ENCODE data around the gene ZNF609. TPM values are rescaled to one million over a fixed set of nuclear protein-coding genes. Genes with fewer than 3 reads are reported as not detected.

Gene ZNF609
- total RNA-seq, 2 donors from 2014 or later = 17.9 to 22.7 TPM

GRCh38 chr15:64702816-64703631 is 242.6 kb downstream of the ZNF609 start:
- WGBS, 2 donors = 0 to 1% methylated on average over 22 to 61 of the region's 62 CpGs

GRCh38 chr15:64703632-64703959 is 243.2 kb downstream of the ZNF609 start:
- ATAC-seq (peak; percentile 18), DNase-seq (no peak)
- Histone ChIP-seq H3K36me3 (replicated peaks in 1 of 2; ENCODE audit: insufficient read depth in 1 of 2, low read depth in 2 of 2) (no peaks in the 10 kb centered on the region), H3K4me3 (peak overlapping the region; percentile 90 to 96), H3K4me1 (peaks cover 45% of the 10 kb centered on the region), H3K27me3 (no peaks in the 10 kb centered on the region), H3K9me3 (no peaks in the 10 kb centered on the region), H3K27ac (peak overlapping the region; percentile 79 to 85 (median 80))
- no peak for TF ChIP-seq CTCF (IDR thresholded peaks at IDR 0.05)
- intact Hi-C loops (cut with DNase I) = no loop called here
- WGBS, 2 donors = 18 to 25% methylated on average over 5 to 7 of the region's 7 CpGs

More at GRCh38 chr15:64702816-64703631, 242.6 kb downstream of the ZNF609 start:
- H3K9me3 ChIP-seq = no peaks in the 10 kb centered on the region
- DNase-seq = peak; percentile 96 to 97 (median 97)
- TF ChIP-seq CTCF (IDR thresholded peaks at IDR 0.05) = no peak
- TF ChIP-seq POLR2A (IDR thresholded peaks at IDR 0.05) = peak; percentile 56 to 89 (median 87)
- peak; percentile 94 for ATAC-seq
- H3K4me3 ChIP-seq = peak overlapping the region; percentile 90 to 96
- H3K27ac ChIP-seq = peak overlapping the region; percentile 79 to 88 (median 82)
- H3K27me3 ChIP-seq = no peaks in the 10 kb centered on the region
- H3K4me1 ChIP-seq = peaks cover 51% of the 10 kb centered on the region
- intact Hi-C loops (cut with DNase I) = no loop called here
- no peaks in the 10 kb centered on the region for H3K36me3 ChIP-seq (replicated peaks in 1 of 2; ENCODE audit: insufficient read depth in 1 of 2, low read depth in 2 of 2)

- DNase-seq (no peak), ATAC-seq (no peak)
- H3K27ac ChIP-seq = no peak overlapping the region
- peaks cover 31% of the 10 kb centered on the region for H3K4me1 ChIP-seq
- TF ChIP-seq CTCF (IDR thresholded peaks at IDR 0.05) (no peak), POLR2A (IDR thresholded peaks at IDR 0.05) (no peak)
- 55 to 62% methylated on average over 3 of the region's 3 CpGs for WGBS, 2 donors
- intact Hi-C loops (cut with DNase I) = no loop called here
- H3K4me3 ChIP-seq = no peak overlapping the region
- no peaks in the 10 kb centered on the region for H3K36me3 ChIP-seq (replicated peaks in 1 of 2; ENCODE audit: insufficient read depth in 1 of 2, low read depth in 2 of 2)
- no peaks in the 10 kb centered on the region for H3K27me3 ChIP-seq
- H3K9me3 ChIP-seq = no peaks in the 10 kb centered on the region
Observed at GRCh38 chr15:64705006-64705405, 244.6 kb downstream of the ZNF609 start.

GRCh38 chr15:64706011-64706911 is 245.9 kb downstream of the ZNF609 start:
- Histone ChIP-seq H3K27ac (no peak overlapping the region), H3K27me3 (no peaks in the 10 kb centered on the region), H3K4me1 (peaks cover 18% of the 10 kb centered on the region), H3K9me3 (no peaks in the 10 kb centered on the region), H3K4me3 (no peak overlapping the region), H3K36me3 (replicated peaks in 1 of 2; ENCODE audit: insufficient read depth in 1 of 2, low read depth in 2 of 2) (no peaks in the 10 kb centered on the region)
- DNase-seq (no peak), ATAC-seq (no peak)
- WGBS, 2 donors = 70 to 73% methylated on average over 10 of the region's 10 CpGs
- no peak for TF ChIP-seq CTCF (IDR thresholded peaks at IDR 0.05)
- no peak for TF ChIP-seq POLR2A (IDR thresholded peaks at IDR 0.05)
- intact Hi-C loops (cut with DNase I) = no loop called here

All from body of pancreas (tissue), 4 donors.